ENCODE data around the gene KLK15. TPM values are rescaled to one million over a fixed set of nuclear protein-coding genes. Genes with fewer than 3 reads are reported as not detected.

Gene KLK15
- total and polyA plus RNA-seq, 10 of the 15 experiments (the other 5 are each of a cell fraction or from before 2014, with no cell fraction given) = 0.04 to 0.08 TPM; not detected in 8

GRCh38 chr19:50827476-50827875, 5.9 kb downstream of the KLK15 start (continued):
- TF ChIP-seq ATF2 (IDR thresholded peaks at IDR 0.05; ENCODE audit: low read length) = no peak
- TF ChIP-seq PKNOX1 (IDR thresholded peaks at IDR 0.05) = no peak

- in situ Hi-C loops (cut with MboI) = no loop called here
- no TSS peak for BruUV-seq (replicated peaks)
- Histone ChIP-seq H3K27me3 (replicated peaks in 1 of 2; ENCODE audit: control insufficient read depth in 2 of 2, insufficient read depth in 2 of 2, low read length in 1 of 2) (no peaks in the 10 kb centered on the region), H3K79me2 (ENCODE audit: control insufficient read depth, insufficient read depth, low read length) (no peaks in the 10 kb centered on the region), H3K4me3 (no peak overlapping the region), H3K27ac (ENCODE audit: control insufficient read depth, insufficient read depth) (no peak overlapping the region), H4K20me1 (ENCODE audit: control insufficient read depth, insufficient read depth) (no peaks in the 10 kb centered on the region), H3K4me2 (ENCODE audit: control insufficient read depth, insufficient read depth) (no peak overlapping the region), H3K4me1 (ENCODE audit: control insufficient read depth, insufficient read depth, low read length) (no peaks in the 10 kb centered on the region), H3K9ac (ENCODE audit: control insufficient read depth, insufficient read depth, low read length) (no peak overlapping the region), H3K9me3 (replicated peaks; ENCODE audit: control insufficient read depth, insufficient read depth, low read length) (no peaks in the 10 kb centered on the region), H2AFZ (ENCODE audit: control insufficient read depth, low read depth, low read length) (no peak overlapping the region), H3K36me3 (ENCODE audit: control insufficient read depth in 2 of 2, insufficient read depth in 2 of 2, low read length in 1 of 2) (no peaks in the 10 kb centered on the region)
- DNase-seq (ENCODE audit: low read depth, low spot score) (no peak), FAIRE-seq (no peak), ATAC-seq (no peak)
- 69% methylated on average over 43 of the region's 43 CpGs for WGBS (ENCODE audit: insufficient coverage, insufficient replicate concordance, low lambda C conversion rate, missing lambda C conversion rate)
- TF ChIP-seq KAT2A (conservative IDR thresholded peaks at IDR 0.05; ENCODE audit: control insufficient read depth, low read depth, low read length) (no peak), DPF2 (IDR thresholded peaks at IDR 0.05) (no peak), SREBF1 (IDR thresholded peaks at IDR 0.05; ENCODE audit: low read length) (no peak), EGR1 (IDR thresholded peaks at IDR 0.05; ENCODE audit: borderline replicate concordance in 1 of 2, low read depth in 2 of 2, low read length in 2 of 2) (no peak), TCF7 (IDR thresholded peaks at IDR 0.05; ENCODE audit: borderline replicate concordance) (no peak), NBN (IDR thresholded peaks at IDR 0.05) (no peak)
- ChIA-PET SMC1A (ENCODE audit: uncharacterized antibody, unreplicated experiment) (no interaction called here), CTCF (interaction anchor here (0.5 kb wide), 1 partner anchor 82 kb away, joined by 4 read pairs; no protein-coding TSS in a partner anchor), RAD21 (ENCODE audit: unreplicated experiment) (no interaction called here), POLR2A (no interaction called here)
- intact Hi-C loops (cut with micrococcal nuclease; ENCODE audit: unreplicated experiment) = no loop called here
These were observed 6.7 kb downstream of the KLK15 start for GRCh38 chr19:50826492-50827240.
